ENCODE data around the gene NRCAM.

Gene NRCAM

GRCh38 chr7:108112683-108113082 is 343.6 kb downstream of the NRCAM start:
- DNase-seq (ENCODE audit: insufficient read length, low spot score), result no peak
- no peak for FAIRE-seq

GRCh38 chr7:108109221-108109908 is 346.9 kb downstream of the NRCAM start:
- peak; percentile 47 for FAIRE-seq
- no peak for DNase-seq (ENCODE audit: insufficient read length, low spot score)

GRCh38 chr7:108108131-108108530 is 348.1 kb downstream of the NRCAM start:
- DNase-seq (ENCODE audit: insufficient read length, low spot score), result no peak
- FAIRE-seq, result no peak

- DNase-seq (ENCODE audit: insufficient read length, low spot score) (no peak), FAIRE-seq (no peak)
These were observed 351.9 kb downstream of the NRCAM start for GRCh38 chr7:108104324-108104723.

GRCh38 chr7:108103558-108104298 is 352.5 kb downstream of the NRCAM start:
- FAIRE-seq (no peak), DNase-seq (ENCODE audit: insufficient read length, low spot score) (no peak)

GRCh38 chr7:108102671-108103312 is 353.4 kb downstream of the NRCAM start:
- DNase-seq (ENCODE audit: insufficient read length, low spot score), result no peak
- FAIRE-seq, result no peak

- DNase-seq (ENCODE audit: insufficient read length, low spot score) (no peak), FAIRE-seq (no peak)
These were observed 354.5 kb downstream of the NRCAM start for GRCh38 chr7:108101759-108102158.

GRCh38 chr7:108099713-108100112 is 356.5 kb downstream of the NRCAM start:
- DNase-seq (ENCODE audit: insufficient read length, low spot score) (no peak), FAIRE-seq (no peak)

- no peak for FAIRE-seq
- no peak for DNase-seq (ENCODE audit: insufficient read length, low spot score)
These were observed 358.5 kb downstream of the NRCAM start for GRCh38 chr7:108097703-108098102.
